Gastrocnemius medialis (tissue), 4 donors: Measurements from ENCODE around the gene OR8B4. TPM values are rescaled to one million over a fixed set of nuclear protein-coding genes. Genes with fewer than 3 reads are reported as not detected.
"Not testable (repeated sequence)": the region's sequence is repeated elsewhere in the genome, so short reads cannot be mapped to it uniquely, and the experiment has no call there.

Experiments used
- ATAC-seq, 2 donors: fragments of 150-250 bp; one replicate each; pipeline ENCODE4 v1.9.1; 2016
- DNase-seq, 2 donors: peaks; one replicate each; pipeline ENCODE4 v3.0.0-alpha.2; 2019
- H3K27ac ChIP-seq, 4 donors: fragments of 200-600 bp; sonication (generic); 1 replicate in 1 of 4; 2 replicates in 3 of 4; pipeline ENCODE4 v1.5.1; 2016 to 2018; ENCODE audit warnings: mild to moderate bottlenecking in 2 of 4, moderate library complexity in 1 of 4
- H3K27me3 ChIP-seq, 3 donors: fragments of 200-600 bp; sonication (generic) in 2 of 3; 1 replicate in 1 of 3; 2 replicates in 2 of 3; pipeline versions ENCODE4 v1.5.1 to v1.6.0; 2016 to 2019; ENCODE audit warnings: mild to moderate bottlenecking in 1 of 3, moderate library complexity in 1 of 3
- H3K36me3 ChIP-seq, 2 donors: fragments of 200-600 bp; sonication (generic) in 1 of 2; one replicate each; pipeline ENCODE4 v1.5.1; 2017 to 2018
- H3K4me1 ChIP-seq, 2 donors: fragments of 200-600 bp; sonication (generic) in 1 of 2; one replicate each; pipeline ENCODE4 v1.5.1; 2016 to 2017; ENCODE audit warnings: mild to moderate bottlenecking in 2 of 2
- H3K4me3 ChIP-seq, 4 donors: fragments of 200-600 bp; sonication (generic) in 3 of 4; 1 replicate in 1 of 4; 2 replicates in 3 of 4; pipeline ENCODE4 v1.5.1; 2016 to 2019; ENCODE audit warnings: mild to moderate bottlenecking in 2 of 4
- H3K9me3 ChIP-seq, 3 donors: fragments of 200-600 bp; sonication (generic) in 2 of 3; 1 replicate in 1 of 3; 2 replicates in 2 of 3; pipeline ENCODE4 v1.5.1; 2016 to 2019
- CTCF ChIP-seq, 5 experiments: fragments of 450-650 bp in 3 of 5; fragments of 200-600 bp in 2 of 5; sonication (generic) in 2 of 5; IDR thresholded peaks in 4 of 5; conservative IDR thresholded peaks in 1 of 5; 1 replicate in 4 of 5; 2 replicates in 1 of 5; pipeline ENCODE4 v1.5.1; 2016 to 2019; ENCODE audit warnings: antibody characterized with exemption in 5 of 5, mild to moderate bottlenecking in 3 of 5, moderate library complexity in 3 of 5
- POLR2A ChIP-seq, 2 donors: fragments of 450-650 bp; IDR thresholded peaks; one replicate each; pipeline ENCODE4 v1.6.1; 2017; ENCODE audit warnings: antibody characterized with exemption in 2 of 2, mild to moderate bottlenecking in 2 of 2, moderate library complexity in 2 of 2
- in situ Hi-C, 4 donors: fragments of 200-750 bp; cut with MboI; loops; one replicate each; pipeline versions ENCODE4 v1.15.0 to v1.8.0; 2017; ENCODE audit warnings: low sequenced_read_pairs in 4 of 4
- intact Hi-C: fragments of 100-400 bp; cut with DNase I; formaldehyde crosslinking; loops from one replicate; pipeline ENCODE4 v1.15.1; 2023; ENCODE audit warnings: low total_unique reads
- total RNA-seq, 4 donors: library from RNA; depleted of rRNA; stranded (reverse); fragments of >200 nt; gene quantifications; one replicate each; pipeline versions ENCODE4 v1.1.0 to v1.2.3, GENCODE V29; 2016

Gene OR8B4
- total RNA-seq, 4 donors from 2014 or later: not detected

GRCh38 chr11:124467381-124467927 lies 42.8 kb upstream of the OR8B4 start:
- Histone ChIP-seq H3K9me3 (no peaks in the 10 kb centered on the region), H3K4me3 (no peak overlapping the region), H3K27ac (no peak overlapping the region), H3K4me1 (peaks cover 0 to 4% of the 10 kb centered on the region in 2 donors), H3K36me3 (no peaks in the 10 kb centered on the region), H3K27me3 (no peaks in the 10 kb centered on the region)
- in situ Hi-C loops (no loop called here), intact Hi-C loops (no loop called here)
- TF ChIP-seq POLR2A (IDR thresholded peaks at IDR 0.05) (no peak), CTCF (IDR thresholded peaks at IDR 0.05 in 4 of 5, conservative IDR thresholded peaks at IDR 0.05 in 1 of 5) (no peak)
- no peak for ATAC-seq
- no peak for DNase-seq

DNA sequence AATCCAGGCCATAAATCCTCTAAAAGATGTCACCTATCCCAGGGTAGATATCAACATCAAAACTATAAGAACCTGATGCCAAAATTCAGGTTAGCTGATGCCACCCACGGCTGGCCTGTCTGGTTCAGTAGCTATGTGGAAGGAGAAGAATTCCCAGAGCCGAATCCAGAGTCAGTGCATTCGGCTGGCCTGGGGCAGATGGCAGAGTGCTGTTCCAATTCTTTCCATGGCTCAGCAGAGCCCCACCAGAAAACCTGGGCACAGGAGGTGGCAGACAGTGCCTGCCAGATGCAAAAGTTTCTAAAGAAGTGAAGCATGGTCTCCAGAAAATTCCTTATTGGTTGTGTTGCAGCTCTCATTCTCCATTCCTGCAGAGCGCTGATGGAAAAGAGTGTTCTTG lies 40.7 kb upstream of the OR8B4 start:
- ATAC-seq: no peak
- TF ChIP-seq CTCF (IDR thresholded peaks at IDR 0.05 in 4 of 5, conservative IDR thresholded peaks at IDR 0.05 in 1 of 5): no peak
- TF ChIP-seq POLR2A (IDR thresholded peaks at IDR 0.05): no peak
- in situ Hi-C loops (no loop called here), intact Hi-C loops (no loop called here)
- Histone ChIP-seq H3K4me3 (no peak overlapping the region), H3K27me3 (no peaks in the 10 kb centered on the region), H3K36me3 (no peaks in the 10 kb centered on the region), H3K9me3 (no peaks in the 10 kb centered on the region), H3K27ac (no peak overlapping the region), H3K4me1 (peaks cover 0 to 4% of the 10 kb centered on the region in 2 donors)
- DNase-seq: no peak

GRCh38 chr11:124463990-124464389 lies 39.3 kb upstream of the OR8B4 start:
- TF ChIP-seq POLR2A (IDR thresholded peaks at IDR 0.05) (no peak), CTCF (IDR thresholded peaks at IDR 0.05 in 4 of 5, conservative IDR thresholded peaks at IDR 0.05 in 1 of 5) (no peak)
- DNase-seq (no peak), ATAC-seq (no peak)
- no peaks in the 10 kb centered on the region for H3K9me3 ChIP-seq
- intact Hi-C loops (no loop called here), in situ Hi-C loops (no loop called here)
- H3K4me3 ChIP-seq: no peak overlapping the region
- no peaks in the 10 kb centered on the region for H3K36me3 ChIP-seq
- H3K27me3 ChIP-seq: no peaks in the 10 kb centered on the region
- H3K4me1 ChIP-seq: no peaks in the 10 kb centered on the region
- H3K27ac ChIP-seq: no peak overlapping the region

DNA sequence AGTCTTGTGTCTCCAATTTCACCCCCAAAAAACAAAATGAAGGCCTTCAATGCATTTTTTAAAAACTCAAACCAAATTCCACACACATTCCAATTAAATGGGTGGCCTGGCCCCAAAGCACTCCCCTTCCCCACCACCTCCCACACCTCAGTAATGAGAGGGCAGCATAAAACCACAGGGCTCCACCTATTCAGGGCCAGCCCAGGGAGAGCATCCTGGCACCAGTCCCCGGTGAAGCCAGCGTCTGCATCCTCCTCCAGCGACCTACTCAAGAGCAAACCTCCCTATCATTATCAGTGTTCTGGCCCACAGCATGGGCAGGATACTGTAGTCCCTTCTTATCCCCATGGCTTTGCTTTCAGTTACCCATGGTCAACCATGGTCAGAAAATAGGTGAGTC lies 38.7 kb upstream of the OR8B4 start:
- intact Hi-C loops (no loop called here), in situ Hi-C loops (no loop called here)
- no peaks in the 10 kb centered on the region for H3K9me3 ChIP-seq
- no peak overlapping the region for H3K27ac ChIP-seq
- TF ChIP-seq POLR2A (IDR thresholded peaks at IDR 0.05) (no peak), CTCF (IDR thresholded peaks at IDR 0.05 in 4 of 5, conservative IDR thresholded peaks at IDR 0.05 in 1 of 5) (no peak)
- no peaks in the 10 kb centered on the region for H3K4me1 ChIP-seq
- no peak overlapping the region for H3K4me3 ChIP-seq
- ATAC-seq: no peak
- H3K36me3 ChIP-seq: no peaks in the 10 kb centered on the region
- DNase-seq: no peak
- no peaks in the 10 kb centered on the region for H3K27me3 ChIP-seq

GRCh38 chr11:124460459-124460858 lies 35.8 kb upstream of the OR8B4 start:
- H3K27me3 ChIP-seq: no peaks in the 10 kb centered on the region
- H3K36me3 ChIP-seq: no peaks in the 10 kb centered on the region
- in situ Hi-C loops: no loop called here
- H3K9me3 ChIP-seq: no peaks in the 10 kb centered on the region
- H3K4me1 ChIP-seq: no peaks in the 10 kb centered on the region
- intact Hi-C loops: no loop called here
- ATAC-seq (no peak), DNase-seq (no peak)
- H3K4me3 ChIP-seq: no peak overlapping the region
- H3K27ac ChIP-seq: no peak overlapping the region
- TF ChIP-seq POLR2A (IDR thresholded peaks at IDR 0.05) (no peak), CTCF (IDR thresholded peaks at IDR 0.05 in 4 of 5, conservative IDR thresholded peaks at IDR 0.05 in 1 of 5) (no peak)

- H3K4me1 ChIP-seq, ATAC-seq, H3K36me3 ChIP-seq, H3K9me3 ChIP-seq, H3K27ac ChIP-seq, H3K27me3 ChIP-seq, H3K4me3 ChIP-seq, in situ Hi-C loops, intact Hi-C loops, DNase-seq: not testable (repeated sequence)
Observed at GRCh38 chr11:124459379-124459778, 34.7 kb upstream of the OR8B4 start.
